NB4 (cell line): ENCODE data around the gene SLC37A1.

ENCODE experiments used
- MYC ChIP-seq: IDR thresholded peaks from 2 replicates; pipeline ENCODE4 v1.6.1; 2011; ENCODE audit warnings: low read depth, low read length
- TF ChIP-seq, protein P1 (sequence below): IDR thresholded peaks from 2 replicates; pipeline ENCODE4 v1.6.1; 2011; ENCODE audit warnings: low read depth, low read length
- TF ChIP-seq, protein P2 (sequence below): IDR thresholded peaks from one replicate; pipeline ENCODE4 v1.5.1; 2012; ENCODE audit warnings: low read depth, low read length

DNA sequence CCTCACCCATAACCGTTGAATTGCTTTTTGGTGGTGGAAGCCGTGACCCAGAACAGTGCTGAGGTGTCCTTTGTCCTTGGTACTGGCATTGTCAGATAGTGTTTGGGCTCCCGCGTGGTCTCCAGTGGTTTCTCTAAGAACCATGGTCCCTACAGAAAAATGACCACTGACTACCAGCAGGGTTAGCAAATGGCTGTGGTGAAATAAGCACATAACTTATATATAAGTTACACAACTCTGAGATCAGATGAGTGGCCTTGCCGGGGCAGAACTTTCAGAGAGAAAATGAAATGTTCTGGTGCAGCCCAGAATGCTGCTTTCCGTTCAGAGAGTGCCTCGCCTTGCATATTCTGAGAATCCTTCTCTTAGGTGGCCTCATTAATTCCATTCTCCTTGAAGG, 5.0 kb downstream of the SLC37A1 start:
- no peak for TF ChIP-seq MYC
- TF ChIP-seq, protein P1, sequence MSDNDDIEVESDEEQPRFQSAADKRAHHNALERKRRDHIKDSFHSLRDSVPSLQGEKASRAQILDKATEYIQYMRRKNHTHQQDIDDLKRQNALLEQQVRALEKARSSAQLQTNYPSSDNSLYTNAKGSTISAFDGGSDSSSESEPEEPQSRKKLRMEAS, result no peak
- TF ChIP-seq, protein P2, sequence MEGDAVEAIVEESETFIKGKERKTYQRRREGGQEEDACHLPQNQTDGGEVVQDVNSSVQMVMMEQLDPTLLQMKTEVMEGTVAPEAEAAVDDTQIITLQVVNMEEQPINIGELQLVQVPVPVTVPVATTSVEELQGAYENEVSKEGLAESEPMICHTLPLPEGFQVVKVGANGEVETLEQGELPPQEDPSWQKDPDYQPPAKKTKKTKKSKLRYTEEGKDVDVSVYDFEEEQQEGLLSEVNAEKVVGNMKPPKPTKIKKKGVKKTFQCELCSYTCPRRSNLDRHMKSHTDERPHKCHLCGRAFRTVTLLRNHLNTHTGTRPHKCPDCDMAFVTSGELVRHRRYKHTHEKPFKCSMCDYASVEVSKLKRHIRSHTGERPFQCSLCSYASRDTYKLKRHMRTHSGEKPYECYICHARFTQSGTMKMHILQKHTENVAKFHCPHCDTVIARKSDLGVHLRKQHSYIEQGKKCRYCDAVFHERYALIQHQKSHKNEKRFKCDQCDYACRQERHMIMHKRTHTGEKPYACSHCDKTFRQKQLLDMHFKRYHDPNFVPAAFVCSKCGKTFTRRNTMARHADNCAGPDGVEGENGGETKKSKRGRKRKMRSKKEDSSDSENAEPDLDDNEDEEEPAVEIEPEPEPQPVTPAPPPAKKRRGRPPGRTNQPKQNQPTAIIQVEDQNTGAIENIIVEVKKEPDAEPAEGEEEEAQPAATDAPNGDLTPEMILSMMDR, result no peak
